ENCODE results near the gene NXN. TPM values are rescaled to one million over a fixed set of nuclear protein-coding genes. Genes with fewer than 3 reads are reported as not detected.
"Not testable (repeated sequence)": the region's sequence is repeated elsewhere in the genome, so short reads cannot be mapped to it uniquely, and the experiment has no call there.

NXN gene
- polyA plus RNA-seq, 1 experiment, result 88.8 TPM

GRCh38 chr17:860805-861204, 118.8 kb downstream of the NXN start:
- H3K27me3 ChIP-seq (ENCODE audit: control insufficient read depth, insufficient read depth, low read length), result no peaks in the 10 kb centered on the region
- TF ChIP-seq CTCF (IDR thresholded peaks at IDR 0.05; ENCODE audit: insufficient read depth, low read depth, low read length), result no peak
- no peak for DNase-seq (ENCODE audit: low read depth)
- H3K4me3 ChIP-seq (ENCODE audit: low read depth, low read length), result no peak overlapping the region
- ChIA-PET CTCF (no interaction called here), POLR2A (no interaction called here)
- H3K36me3 ChIP-seq (ENCODE audit: control insufficient read depth, insufficient read depth, low read length), result peaks cover 2% of the 10 kb centered on the region; the same call in 1 of the 2 replicates

DNA sequence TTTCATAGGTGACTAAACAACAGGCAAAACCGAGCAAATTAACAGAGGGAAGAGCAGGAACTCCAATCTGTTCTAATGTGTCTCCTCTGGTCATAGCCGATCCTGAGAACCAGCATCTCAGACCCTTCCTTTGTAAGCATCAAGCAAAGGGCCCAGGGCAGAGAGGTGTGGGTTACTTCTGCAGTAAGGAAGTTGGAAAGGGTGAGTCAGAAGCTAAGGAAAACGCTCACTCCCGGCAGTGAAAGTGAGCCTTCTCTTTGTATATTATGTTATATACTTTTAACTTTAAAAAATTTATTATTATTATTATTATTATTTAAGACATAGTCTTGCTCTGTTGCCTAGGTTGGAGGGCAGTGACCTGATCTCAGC, 119.8 kb downstream of the NXN start:
- ChIA-PET POLR2A (interaction anchor here (0.7 kb wide), 1 partner anchor 12 kb away, joined by 6 read pairs; no protein-coding TSS in a partner anchor), CTCF (no interaction called here)
- H3K36me3 ChIP-seq (ENCODE audit: control insufficient read depth, insufficient read depth, low read length), result peaks cover 2% of the 10 kb centered on the region
- H3K27me3 ChIP-seq (ENCODE audit: control insufficient read depth, insufficient read depth, low read length), result no peaks in the 10 kb centered on the region
- TF ChIP-seq CTCF (IDR thresholded peaks at IDR 0.05; ENCODE audit: insufficient read depth, low read depth, low read length), result no peak
- no peak for DNase-seq (ENCODE audit: low read depth)
- no peak overlapping the region for H3K4me3 ChIP-seq (ENCODE audit: low read depth, low read length)

GRCh38 chr17:859061-859823, 120.3 kb downstream of the NXN start:
- Histone ChIP-seq H3K36me3 (ENCODE audit: control insufficient read depth, insufficient read depth, low read length) (peaks cover 2% of the 10 kb centered on the region), H3K4me3 (ENCODE audit: low read depth, low read length) (no peak overlapping the region), H3K27me3 (ENCODE audit: control insufficient read depth, insufficient read depth, low read length) (no peaks in the 10 kb centered on the region)
- CTCF ChIA-PET, result interaction anchor here (1.5 kb wide), 1 partner anchor 64 kb away, joined by 4 read pairs; no protein-coding TSS in a partner anchor
- DNase-seq (ENCODE audit: low read depth), result no peak
- TF ChIP-seq CTCF (IDR thresholded peaks at IDR 0.05; ENCODE audit: insufficient read depth, low read depth, low read length), result no peak
- POLR2A ChIA-PET, result interaction anchor here (0.7 kb wide), 1 partner anchor 13 kb away, joined by 6 read pairs; no protein-coding TSS in a partner anchor

GRCh38 chr17:856149-856548, 123.4 kb downstream of the NXN start:
- Histone ChIP-seq H3K36me3 (ENCODE audit: control insufficient read depth, insufficient read depth, low read length) (no peaks in the 10 kb centered on the region; the same call in 1 of the 2 replicates), H3K27me3 (ENCODE audit: control insufficient read depth, insufficient read depth, low read length) (no peaks in the 10 kb centered on the region), H3K4me3 (ENCODE audit: low read depth, low read length) (no peak overlapping the region)
- ChIA-PET CTCF (no interaction called here), POLR2A (no interaction called here)
- DNase-seq (ENCODE audit: low read depth), result no peak
- TF ChIP-seq CTCF (IDR thresholded peaks at IDR 0.05; ENCODE audit: insufficient read depth, low read depth, low read length), result no peak

DNA sequence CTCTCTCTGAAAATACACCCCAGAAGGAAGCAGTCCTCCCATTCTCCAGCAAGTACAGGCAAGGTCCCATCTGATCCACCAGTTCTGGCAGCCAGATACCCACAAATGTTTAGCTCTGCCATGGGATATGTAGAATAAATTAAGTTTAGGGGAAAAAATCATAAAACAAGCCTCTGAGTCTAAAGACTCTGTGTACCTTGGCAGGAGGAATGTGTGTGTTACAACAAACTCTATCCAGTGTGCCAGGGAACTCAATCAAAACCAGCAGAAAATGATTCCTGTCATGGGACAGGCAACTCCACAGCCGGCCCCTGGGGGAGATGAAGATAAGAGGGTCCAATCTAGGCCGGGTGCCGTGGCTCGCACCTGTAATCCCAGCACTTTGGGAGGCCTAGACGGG, 124.0 kb downstream of the NXN start:
- no peak for DNase-seq (ENCODE audit: low read depth)

GRCh38 chr17:852850-853249, 126.7 kb downstream of the NXN start:
- H3K27me3 ChIP-seq (ENCODE audit: control insufficient read depth, insufficient read depth, low read length); DNase-seq (ENCODE audit: low read depth); POLR2A ChIA-PET; H3K36me3 ChIP-seq (ENCODE audit: control insufficient read depth, insufficient read depth, low read length); H3K4me3 ChIP-seq (ENCODE audit: low read depth, low read length): not testable (repeated sequence)
- CTCF ChIA-PET, result interaction anchor here (2.1 kb wide), 1 partner anchor 9 kb away, joined by 7 read pairs; no protein-coding TSS in a partner anchor

More for the DNA sequence above, 124.0 kb downstream of the NXN start:
- ChIA-PET POLR2A (no interaction called here), CTCF (no interaction called here)
- Histone ChIP-seq H3K27me3 (ENCODE audit: control insufficient read depth, insufficient read depth, low read length) (no peaks in the 10 kb centered on the region), H3K36me3 (ENCODE audit: control insufficient read depth, insufficient read depth, low read length) (no peaks in the 10 kb centered on the region; the same call in 1 of the 2 replicates), H3K4me3 (ENCODE audit: low read depth, low read length) (no peak overlapping the region)
- no peak for TF ChIP-seq CTCF (IDR thresholded peaks at IDR 0.05; ENCODE audit: insufficient read depth, low read depth, low read length)
